Gastrocnemius medialis (tissue), 4 donors: ENCODE data around the gene PKNOX2. TPM values are rescaled to one million over a fixed set of nuclear protein-coding genes. Genes with fewer than 3 reads are reported as not detected.
A peak's percentile ranks its signal among the peaks of the same experiment; 100 is the strongest.

Source experiments
- ATAC-seq, 2 donors: fragments of 150-250 bp; one replicate each; pipeline ENCODE4 v1.9.1; 2016
- DNase-seq, 2 donors: peaks; one replicate each; pipeline ENCODE4 v3.0.0-alpha.2; 2019
- H3K27ac ChIP-seq, 4 donors: fragments of 200-600 bp; sonication (generic); 1 replicate in 1 of 4; 2 replicates in 3 of 4; pipeline ENCODE4 v1.5.1; 2016 to 2018; ENCODE audit warnings: mild to moderate bottlenecking in 2 of 4, moderate library complexity in 1 of 4
- H3K27me3 ChIP-seq, 3 donors: fragments of 200-600 bp; sonication (generic) in 2 of 3; 1 replicate in 1 of 3; 2 replicates in 2 of 3; pipeline versions ENCODE4 v1.5.1 to v1.6.0; 2016 to 2019; ENCODE audit warnings: mild to moderate bottlenecking in 1 of 3, moderate library complexity in 1 of 3
- H3K36me3 ChIP-seq, 2 donors: fragments of 200-600 bp; sonication (generic) in 1 of 2; one replicate each; pipeline ENCODE4 v1.5.1; 2017 to 2018
- H3K4me1 ChIP-seq, 2 donors: fragments of 200-600 bp; sonication (generic) in 1 of 2; one replicate each; pipeline ENCODE4 v1.5.1; 2016 to 2017; ENCODE audit warnings: mild to moderate bottlenecking in 2 of 2
- H3K4me3 ChIP-seq, 4 donors: fragments of 200-600 bp; sonication (generic) in 3 of 4; 1 replicate in 1 of 4; 2 replicates in 3 of 4; pipeline ENCODE4 v1.5.1; 2016 to 2019; ENCODE audit warnings: mild to moderate bottlenecking in 2 of 4
- H3K9me3 ChIP-seq, 3 donors: fragments of 200-600 bp; sonication (generic) in 2 of 3; 1 replicate in 1 of 3; 2 replicates in 2 of 3; pipeline ENCODE4 v1.5.1; 2016 to 2019
- POLR2A ChIP-seq, 2 donors: fragments of 450-650 bp; IDR thresholded peaks; one replicate each; pipeline ENCODE4 v1.6.1; 2017; ENCODE audit warnings: antibody characterized with exemption in 2 of 2, mild to moderate bottlenecking in 2 of 2, moderate library complexity in 2 of 2
- in situ Hi-C, 4 donors: fragments of 200-750 bp; cut with MboI; loops; one replicate each; pipeline versions ENCODE4 v1.15.0 to v1.8.0; 2017; ENCODE audit warnings: low sequenced_read_pairs in 4 of 4
- intact Hi-C: fragments of 100-400 bp; cut with DNase I; formaldehyde crosslinking; loops from one replicate; pipeline ENCODE4 v1.15.1; 2023; ENCODE audit warnings: low total_unique reads
- total RNA-seq, 4 donors: library from RNA; depleted of rRNA; stranded (reverse); fragments of >200 nt; gene quantifications; one replicate each; pipeline versions ENCODE4 v1.1.0 to v1.2.3, GENCODE V29; 2016
- TF ChIP-seq, protein P1 (sequence below), 5 experiments: fragments of 450-650 bp in 3 of 5; fragments of 200-600 bp in 2 of 5; sonication (generic) in 2 of 5; IDR thresholded peaks in 4 of 5; conservative IDR thresholded peaks in 1 of 5; 1 replicate in 4 of 5; 2 replicates in 1 of 5; pipeline ENCODE4 v1.5.1; 2016 to 2019; ENCODE audit warnings: antibody characterized with exemption in 5 of 5, mild to moderate bottlenecking in 3 of 5, moderate library complexity in 3 of 5

PKNOX2 gene
- total RNA-seq, 4 donors from 2014 or later: 3.7 to 11.7 (median 6.0) TPM

DNA sequence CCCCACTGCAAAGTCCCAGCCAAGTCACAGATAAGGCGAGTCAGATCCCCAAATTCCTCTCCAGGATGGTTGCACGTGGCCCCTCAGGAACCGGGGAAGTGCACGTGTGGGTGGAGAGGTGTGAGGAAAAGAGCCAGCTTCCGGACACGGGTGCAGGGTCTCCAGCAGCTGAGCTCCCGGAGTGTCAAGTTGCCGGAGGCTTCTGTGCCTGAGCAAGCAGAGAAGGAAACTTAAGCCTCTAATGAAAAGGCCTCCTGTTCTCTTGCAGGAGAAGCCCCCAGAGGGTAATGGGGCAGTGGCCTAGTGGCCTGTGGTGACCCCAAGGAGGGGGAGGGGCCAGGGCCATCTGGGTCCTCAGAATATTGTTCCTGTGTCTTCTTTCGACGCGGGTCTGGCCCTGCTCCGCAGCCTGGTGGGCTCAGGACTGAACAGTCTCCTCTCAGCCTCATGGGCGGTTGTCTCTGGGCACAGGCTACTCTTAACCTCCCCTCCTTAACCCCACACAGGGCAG lies 183.6 kb downstream of the PKNOX2 start:
- ATAC-seq (no peak), DNase-seq (no peak)
- Histone ChIP-seq H3K36me3 (no peaks in the 10 kb centered on the region), H3K27me3 (no peaks in the 10 kb centered on the region), H3K4me3 (no peak overlapping the region), H3K4me1 (peaks cover 24 to 29% of the 10 kb centered on the region in 2 donors), H3K27ac (peak overlapping the region in 1 of 4 donors; percentile 25), H3K9me3 (no peaks in the 10 kb centered on the region)
- in situ Hi-C loops (loop anchor here (5.0 to 25.0 kb wide), 4 partner anchors 181 to 386 kb away; partner anchors contain the start of genes PKNOX2 (in 3 of the 4) and CCDC15 (in 1 of the 4)), intact Hi-C loops (loop anchor here (1.0 to 5.0 kb wide), 4 partner anchors 60 to 386 kb away; partner anchors contain the start of gene PKNOX2)
- TF ChIP-seq POLR2A (IDR thresholded peaks at IDR 0.05): no peak
- TF ChIP-seq, protein P1, sequence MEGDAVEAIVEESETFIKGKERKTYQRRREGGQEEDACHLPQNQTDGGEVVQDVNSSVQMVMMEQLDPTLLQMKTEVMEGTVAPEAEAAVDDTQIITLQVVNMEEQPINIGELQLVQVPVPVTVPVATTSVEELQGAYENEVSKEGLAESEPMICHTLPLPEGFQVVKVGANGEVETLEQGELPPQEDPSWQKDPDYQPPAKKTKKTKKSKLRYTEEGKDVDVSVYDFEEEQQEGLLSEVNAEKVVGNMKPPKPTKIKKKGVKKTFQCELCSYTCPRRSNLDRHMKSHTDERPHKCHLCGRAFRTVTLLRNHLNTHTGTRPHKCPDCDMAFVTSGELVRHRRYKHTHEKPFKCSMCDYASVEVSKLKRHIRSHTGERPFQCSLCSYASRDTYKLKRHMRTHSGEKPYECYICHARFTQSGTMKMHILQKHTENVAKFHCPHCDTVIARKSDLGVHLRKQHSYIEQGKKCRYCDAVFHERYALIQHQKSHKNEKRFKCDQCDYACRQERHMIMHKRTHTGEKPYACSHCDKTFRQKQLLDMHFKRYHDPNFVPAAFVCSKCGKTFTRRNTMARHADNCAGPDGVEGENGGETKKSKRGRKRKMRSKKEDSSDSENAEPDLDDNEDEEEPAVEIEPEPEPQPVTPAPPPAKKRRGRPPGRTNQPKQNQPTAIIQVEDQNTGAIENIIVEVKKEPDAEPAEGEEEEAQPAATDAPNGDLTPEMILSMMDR (IDR thresholded peaks at IDR 0.05 in 4 of 5, conservative IDR thresholded peaks at IDR 0.05 in 1 of 5): no peak

DNA sequence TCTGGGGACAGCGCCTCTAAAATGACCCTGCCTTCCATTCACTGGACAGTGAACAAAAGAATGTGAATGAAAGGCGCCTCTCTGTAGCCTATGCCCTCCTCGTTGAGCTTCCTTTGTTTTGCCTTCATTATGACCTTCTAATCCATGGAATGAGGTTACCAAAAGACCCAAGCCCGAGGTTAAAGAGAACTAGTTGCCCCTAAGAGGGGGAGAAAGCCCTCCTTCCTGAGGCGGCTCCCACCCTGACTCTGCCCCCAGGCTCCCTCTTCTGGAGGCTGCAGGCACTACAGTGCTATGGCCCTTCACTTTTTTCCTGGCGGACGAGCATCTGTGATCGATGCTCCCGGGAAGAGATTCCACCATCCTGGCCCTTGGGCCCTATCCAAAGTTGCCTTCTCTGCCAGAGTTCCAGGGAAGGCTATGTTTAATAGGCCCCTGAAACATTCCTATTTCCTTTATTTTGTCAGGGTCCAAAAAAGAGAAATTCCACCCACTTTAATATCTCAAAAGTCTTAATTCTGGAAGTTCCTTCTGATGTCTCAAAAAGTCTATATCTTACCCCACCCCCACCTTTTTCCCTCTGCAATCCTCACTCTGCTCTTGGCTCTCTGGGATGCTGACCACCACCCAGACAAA lies 184.2 kb downstream of the PKNOX2 start:
- peak in 1 of 2 donors; percentile 28 for ATAC-seq
- Histone ChIP-seq H3K4me3 (no peak overlapping the region), H3K4me1 (peaks cover 24 to 29% of the 10 kb centered on the region in 2 donors), H3K9me3 (no peaks in the 10 kb centered on the region), H3K27me3 (no peaks in the 10 kb centered on the region), H3K36me3 (no peaks in the 10 kb centered on the region), H3K27ac (peak overlapping the region in 1 of 4 donors; percentile 25)
- in situ Hi-C loops: loop anchor here (5.0 to 25.0 kb wide), 4 partner anchors 181 to 386 kb away; partner anchors contain the start of genes PKNOX2 (in 3 of the 4) and CCDC15 (in 1 of the 4)
- TF ChIP-seq, protein P1 (IDR thresholded peaks at IDR 0.05 in 4 of 5, conservative IDR thresholded peaks at IDR 0.05 in 1 of 5): peak; percentile 80 to 90 (median 84)
- TF ChIP-seq POLR2A (IDR thresholded peaks at IDR 0.05): no peak
- DNase-seq: no peak
- intact Hi-C loops: loop anchor here (1.0 to 5.0 kb wide), 4 partner anchors 60 to 386 kb away; partner anchors contain the start of gene PKNOX2

DNA sequence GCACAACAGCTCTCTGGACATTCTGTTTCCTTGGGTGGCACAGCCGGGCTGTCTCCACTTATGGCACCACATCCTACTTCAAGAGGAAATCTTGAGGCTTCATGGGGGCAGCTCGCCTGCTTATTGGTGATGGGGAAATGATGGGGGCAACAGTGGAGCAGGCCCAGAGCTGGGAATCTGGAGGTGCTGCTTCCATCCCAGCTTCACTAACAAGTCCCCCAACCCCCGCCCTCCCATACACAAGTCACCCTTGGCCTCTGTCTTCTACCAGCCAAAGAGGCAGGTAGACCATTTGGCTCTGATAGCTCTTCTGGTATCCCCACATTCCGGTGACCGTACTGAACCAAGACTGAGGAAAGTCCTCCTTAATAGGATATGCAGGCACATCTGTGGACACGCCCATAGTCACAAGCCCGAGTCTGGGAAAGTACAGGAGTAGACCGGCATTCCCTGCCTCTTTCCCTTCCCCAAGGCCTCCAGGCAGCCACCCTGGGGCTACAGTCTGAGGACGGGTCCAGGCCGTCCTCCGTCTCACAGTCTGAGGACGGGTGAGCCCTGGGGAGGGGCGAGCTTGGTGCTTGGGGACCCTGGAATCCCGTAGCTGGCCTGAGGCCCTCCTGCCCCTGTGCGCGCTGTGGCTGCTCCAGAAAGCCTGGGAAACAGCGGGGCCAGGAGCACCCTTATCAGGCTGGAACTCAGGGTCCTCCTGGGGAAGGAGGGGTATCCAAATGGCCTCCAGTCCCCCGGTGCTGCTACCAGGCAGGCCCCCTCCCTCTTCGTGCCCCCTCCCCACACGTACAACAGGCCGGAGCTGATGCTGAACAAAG lies 185.9 kb downstream of the PKNOX2 start:
- H3K4me3 ChIP-seq: no peak overlapping the region
- H3K27me3 ChIP-seq: no peaks in the 10 kb centered on the region
- intact Hi-C loops (no loop called here), in situ Hi-C loops (no loop called here)
- ATAC-seq (no peak), DNase-seq (no peak)
- TF ChIP-seq POLR2A (IDR thresholded peaks at IDR 0.05): no peak
- TF ChIP-seq, protein P1 (IDR thresholded peaks at IDR 0.05 in 4 of 5, conservative IDR thresholded peaks at IDR 0.05 in 1 of 5): no peak
- peaks cover 8 to 15% of the 10 kb centered on the region in 2 donors for H3K4me1 ChIP-seq
- H3K9me3 ChIP-seq: no peaks in the 10 kb centered on the region
- H3K36me3 ChIP-seq: no peaks in the 10 kb centered on the region
- H3K27ac ChIP-seq: no peak overlapping the region

DNA sequence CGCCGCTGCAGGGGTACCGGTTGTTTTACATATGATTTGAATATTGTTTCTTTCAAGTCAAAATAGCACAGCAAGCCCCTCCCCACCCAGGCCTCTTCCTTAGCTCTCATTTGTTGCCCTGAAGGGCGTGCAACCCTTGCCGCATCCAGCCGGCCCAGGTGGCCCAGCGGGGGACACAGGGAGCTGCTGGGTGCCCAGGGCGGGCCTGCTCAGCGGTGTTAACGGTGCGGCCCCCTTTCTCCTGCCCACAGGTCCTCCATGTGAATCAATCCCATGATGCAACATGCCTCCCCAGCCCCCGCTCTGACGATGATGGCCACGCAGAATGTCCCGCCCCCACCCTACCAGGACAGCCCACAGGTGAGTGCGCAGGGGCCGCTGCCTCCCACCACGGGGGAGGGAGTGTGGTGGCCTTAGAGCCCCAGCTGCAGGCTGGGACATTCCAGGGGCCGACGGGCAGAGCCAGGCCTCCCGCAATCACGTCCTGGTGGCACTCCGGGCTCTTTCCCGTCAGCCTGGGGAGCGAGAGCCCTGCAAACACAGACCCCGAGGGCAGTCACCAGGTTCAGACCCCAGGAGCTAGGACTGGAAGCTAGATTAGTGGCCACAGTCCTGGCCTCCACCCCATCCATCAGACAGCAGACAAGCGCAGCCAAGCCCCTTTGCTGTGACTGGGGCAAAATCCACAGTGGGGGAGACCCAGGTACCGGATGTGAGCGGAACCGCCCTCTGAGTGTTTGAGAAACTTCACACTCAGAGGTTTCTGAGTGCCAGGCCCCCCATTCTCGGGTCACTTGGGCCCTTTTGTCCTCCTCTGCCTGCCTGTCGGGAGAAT lies 186.7 kb downstream of the PKNOX2 start:
- ATAC-seq (no peak), DNase-seq (no peak)
- intact Hi-C loops (no loop called here), in situ Hi-C loops (no loop called here)
- H3K36me3 ChIP-seq: no peaks in the 10 kb centered on the region
- H3K27ac ChIP-seq: no peak overlapping the region
- no peak overlapping the region for H3K4me3 ChIP-seq
- no peaks in the 10 kb centered on the region for H3K9me3 ChIP-seq
- TF ChIP-seq, protein P1 (IDR thresholded peaks at IDR 0.05 in 4 of 5, conservative IDR thresholded peaks at IDR 0.05 in 1 of 5): no peak
- no peak for TF ChIP-seq POLR2A (IDR thresholded peaks at IDR 0.05)
- H3K27me3 ChIP-seq: no peaks in the 10 kb centered on the region
- H3K4me1 ChIP-seq: peaks cover under 1 to 8% of the 10 kb centered on the region in 2 donors
